ENCODE results near the gene KRTAP10-12. TPM values are rescaled to one million over a fixed set of nuclear protein-coding genes. Genes with fewer than 3 reads are reported as not detected.

The KRTAP10-12 gene
- total RNA-seq, 3 donors from 2014 or later, result not detected

DNA sequence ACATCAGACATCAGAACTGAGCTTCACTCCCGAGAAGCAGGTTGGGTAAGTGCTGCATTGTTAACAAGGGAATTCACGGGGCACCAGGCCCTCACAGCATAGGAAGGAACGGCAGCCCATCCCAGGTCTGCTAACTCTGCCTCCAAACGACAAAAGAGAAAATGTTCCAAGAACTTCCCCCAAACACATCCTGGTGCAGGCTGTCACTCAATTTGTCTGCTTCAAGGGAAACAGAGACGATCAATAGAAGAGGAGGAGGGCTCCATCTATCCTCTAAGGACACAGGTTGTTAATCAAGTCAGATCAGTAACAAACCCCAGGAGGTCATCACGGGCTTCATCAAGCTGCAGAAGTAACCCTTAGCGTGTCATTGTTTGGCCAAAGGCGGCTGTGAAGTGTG is 17.9 kb downstream of the KRTAP10-12 start:
- H3K36me3 ChIP-seq (ENCODE audit: low read depth), result no peaks in the 10 kb centered on the region
- no peaks in the 10 kb centered on the region for H3K9me3 ChIP-seq
- no peak for ATAC-seq
- DNase-seq, result no peak
- TF ChIP-seq, protein P1, sequence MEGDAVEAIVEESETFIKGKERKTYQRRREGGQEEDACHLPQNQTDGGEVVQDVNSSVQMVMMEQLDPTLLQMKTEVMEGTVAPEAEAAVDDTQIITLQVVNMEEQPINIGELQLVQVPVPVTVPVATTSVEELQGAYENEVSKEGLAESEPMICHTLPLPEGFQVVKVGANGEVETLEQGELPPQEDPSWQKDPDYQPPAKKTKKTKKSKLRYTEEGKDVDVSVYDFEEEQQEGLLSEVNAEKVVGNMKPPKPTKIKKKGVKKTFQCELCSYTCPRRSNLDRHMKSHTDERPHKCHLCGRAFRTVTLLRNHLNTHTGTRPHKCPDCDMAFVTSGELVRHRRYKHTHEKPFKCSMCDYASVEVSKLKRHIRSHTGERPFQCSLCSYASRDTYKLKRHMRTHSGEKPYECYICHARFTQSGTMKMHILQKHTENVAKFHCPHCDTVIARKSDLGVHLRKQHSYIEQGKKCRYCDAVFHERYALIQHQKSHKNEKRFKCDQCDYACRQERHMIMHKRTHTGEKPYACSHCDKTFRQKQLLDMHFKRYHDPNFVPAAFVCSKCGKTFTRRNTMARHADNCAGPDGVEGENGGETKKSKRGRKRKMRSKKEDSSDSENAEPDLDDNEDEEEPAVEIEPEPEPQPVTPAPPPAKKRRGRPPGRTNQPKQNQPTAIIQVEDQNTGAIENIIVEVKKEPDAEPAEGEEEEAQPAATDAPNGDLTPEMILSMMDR (IDR thresholded peaks at IDR 0.05), result no peak
- intact Hi-C loops (cut with DNase I, micrococcal nuclease), result no loop called here
- H3K4me1 ChIP-seq (ENCODE audit: low read depth), result no peaks in the 10 kb centered on the region
- H3K4me3 ChIP-seq, result no peak overlapping the region

DNA sequence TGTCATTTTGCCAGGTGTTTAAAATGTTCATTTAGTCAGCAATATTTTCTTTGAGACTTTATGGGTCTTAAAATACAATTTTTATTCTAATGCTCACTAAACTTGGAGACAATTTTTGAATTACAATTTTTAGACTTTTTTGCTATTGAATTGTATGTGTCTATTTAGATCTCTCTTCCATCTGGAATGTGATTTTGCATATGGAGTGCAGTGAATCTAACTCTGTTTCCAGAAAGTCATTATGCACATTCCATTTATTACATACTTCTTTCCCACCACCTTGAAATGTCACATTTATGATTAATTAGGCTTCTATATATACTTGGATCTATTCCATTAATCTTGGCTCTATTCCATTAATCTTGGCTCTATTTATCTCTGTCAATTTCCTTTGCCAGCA is 20.0 kb downstream of the KRTAP10-12 start:
- intact Hi-C loops (cut with DNase I, micrococcal nuclease), result no loop called here
- ATAC-seq (no peak), DNase-seq (no peak)
- TF ChIP-seq, protein P1 (IDR thresholded peaks at IDR 0.05), result no peak
- H3K36me3 ChIP-seq (ENCODE audit: low read depth), result no peaks in the 10 kb centered on the region
- no peaks in the 10 kb centered on the region for H3K9me3 ChIP-seq
- H3K4me3 ChIP-seq, result no peak overlapping the region
- H3K4me1 ChIP-seq (ENCODE audit: low read depth), result no peaks in the 10 kb centered on the region

DNA sequence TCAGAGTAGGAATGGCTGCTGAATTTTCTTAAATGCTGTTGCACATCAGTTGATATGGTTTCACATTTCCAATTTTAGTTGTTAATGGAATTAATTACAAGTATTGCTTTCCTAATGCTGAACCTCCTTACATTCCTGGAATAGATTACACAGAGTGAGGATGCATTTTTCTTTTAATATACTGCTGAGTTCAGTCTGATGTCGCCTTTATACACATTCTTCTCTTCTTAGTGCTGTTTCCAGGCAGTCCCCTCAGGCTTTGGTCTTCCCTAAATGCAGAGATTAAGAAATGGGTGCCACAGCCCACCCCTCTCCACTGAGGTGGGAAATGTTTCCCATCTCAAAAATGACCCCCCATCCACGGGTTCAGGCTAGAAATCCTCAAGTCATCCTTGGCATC is 21.1 kb downstream of the KRTAP10-12 start:
- H3K9me3 ChIP-seq, result no peaks in the 10 kb centered on the region
- DNase-seq, result no peak
- ATAC-seq, result no peak
- no peaks in the 10 kb centered on the region for H3K4me1 ChIP-seq (ENCODE audit: low read depth)
- H3K4me3 ChIP-seq, result no peak overlapping the region
- intact Hi-C loops (cut with DNase I, micrococcal nuclease), result no loop called here
- TF ChIP-seq, protein P1 (IDR thresholded peaks at IDR 0.05), result no peak
- H3K36me3 ChIP-seq (ENCODE audit: low read depth), result no peaks in the 10 kb centered on the region

DNA sequence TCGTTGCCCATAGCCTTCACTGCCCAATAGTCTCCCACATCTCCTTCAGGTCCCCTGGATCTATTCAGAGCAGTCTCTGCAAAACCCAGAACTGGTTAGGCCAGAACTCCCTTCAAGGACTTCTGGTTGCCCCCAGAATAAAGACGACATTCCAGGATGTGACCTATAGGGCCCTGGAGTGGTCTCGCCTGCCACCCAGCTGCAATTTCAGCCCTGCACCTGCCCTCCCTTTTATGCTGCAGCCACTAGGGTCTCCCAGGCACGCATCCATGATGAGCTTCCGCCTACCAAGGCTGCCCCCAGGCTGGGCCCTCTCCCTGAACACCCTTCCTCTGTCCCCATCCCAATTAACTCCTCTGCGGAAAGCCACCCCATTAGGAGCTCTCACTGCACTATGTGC is 21.6 kb downstream of the KRTAP10-12 start:
- no peaks in the 10 kb centered on the region for H3K4me1 ChIP-seq (ENCODE audit: low read depth)
- H3K4me3 ChIP-seq, result no peak overlapping the region
- ATAC-seq (no peak), DNase-seq (no peak)
- TF ChIP-seq, protein P1 (IDR thresholded peaks at IDR 0.05), result no peak
- no peaks in the 10 kb centered on the region for H3K36me3 ChIP-seq (ENCODE audit: low read depth)
- intact Hi-C loops (cut with DNase I, micrococcal nuclease), result no loop called here
- H3K9me3 ChIP-seq, result no peaks in the 10 kb centered on the region

DNA sequence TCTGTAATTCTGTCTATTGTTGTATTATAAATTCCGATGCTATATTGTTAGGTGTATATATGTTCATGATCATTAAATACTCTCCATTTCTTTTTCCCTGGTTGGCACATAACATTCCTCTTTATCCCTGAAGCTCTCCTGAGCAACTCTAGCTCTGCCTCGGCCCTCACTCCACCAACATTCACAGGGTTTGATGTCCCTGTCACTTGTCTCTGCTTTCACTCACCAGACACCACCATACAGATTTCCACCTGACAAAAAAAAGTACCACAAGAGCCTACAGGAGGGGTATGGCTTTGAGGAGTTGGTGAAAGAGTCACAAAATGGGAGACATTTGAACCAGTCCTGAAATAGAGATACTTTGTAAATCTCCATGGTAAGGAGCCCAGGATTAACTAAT is 23.2 kb downstream of the KRTAP10-12 start:
- TF ChIP-seq, protein P1 (IDR thresholded peaks at IDR 0.05), result no peak

DNA sequence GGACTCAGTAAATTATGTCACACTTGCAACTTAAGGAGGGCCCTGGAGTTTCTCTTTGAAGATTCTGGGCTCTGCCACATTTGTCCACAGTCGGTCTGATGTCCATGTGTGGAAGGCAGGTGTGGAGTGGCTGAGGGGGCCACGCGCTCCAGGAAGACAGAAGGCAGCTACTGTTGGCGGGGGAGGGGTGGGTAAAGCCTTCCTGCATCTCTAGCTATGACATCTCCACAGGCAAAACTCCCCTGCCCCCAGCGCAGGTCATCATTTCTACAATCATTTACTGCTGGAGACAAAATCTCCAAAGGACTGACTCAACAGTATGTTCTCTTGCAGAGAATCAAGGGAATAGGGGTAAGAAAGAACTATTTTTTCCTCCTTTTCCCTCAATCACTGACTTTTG is 25.8 kb downstream of the KRTAP10-12 start:
- no peak for DNase-seq
- no peak for ATAC-seq
- no peak overlapping the region for H3K4me3 ChIP-seq
- H3K4me1 ChIP-seq (ENCODE audit: low read depth), result no peaks in the 10 kb centered on the region
- TF ChIP-seq, protein P1 (IDR thresholded peaks at IDR 0.05), result no peak
- H3K9me3 ChIP-seq, result no peaks in the 10 kb centered on the region
- intact Hi-C loops (cut with DNase I, micrococcal nuclease), result no loop called here
- no peaks in the 10 kb centered on the region for H3K36me3 ChIP-seq (ENCODE audit: low read depth)

More for the DNA sequence above, 23.2 kb downstream of the KRTAP10-12 start:
- no peaks in the 10 kb centered on the region for H3K9me3 ChIP-seq
- intact Hi-C loops (cut with DNase I, micrococcal nuclease), result no loop called here
- no peak for DNase-seq
- no peak overlapping the region for H3K4me3 ChIP-seq
- H3K36me3 ChIP-seq (ENCODE audit: low read depth), result no peaks in the 10 kb centered on the region
- no peaks in the 10 kb centered on the region for H3K4me1 ChIP-seq (ENCODE audit: low read depth)
- no peak for ATAC-seq
